IMR-90 (cell line): ENCODE results near the gene MEF2A. TPM values are rescaled to one million over a fixed set of nuclear protein-coding genes. Genes with fewer than 3 reads are reported as not detected.

ENCODE experiments used
- ATAC-seq: fragments of 200-7000 bp; cut with Tn5 transposase; 2 replicates; pipeline ENCODE4 v1.9.1; 2020; ENCODE audit warnings: low read depth, mild to moderate bottlenecking, moderate library complexity
- BruUV-seq: library from RNA; stranded (reverse); fragments of 400-500 nt; replicated peaks from 2 replicates; lab custom pipeline; 2021; lab: Mats Ljungman, UMichigan
- CTCF ChIA-PET: fragments of 300-600 bp; formaldehyde crosslinking; extraction: SDS; loops from one replicate; lab custom pipeline; 2021; ENCODE audit warnings: antibody characterized with exemption; lab: Yijun Ruan, JAX
- POLR2A ChIA-PET: fragments of 300-600 bp; sonication (Branson Sonifier 250); formaldehyde crosslinking; loops from one replicate; lab custom pipeline; 2022; ENCODE audit warnings: antibody characterized with exemption; ENCODE audit not compliant: unreplicated experiment; lab: Charles Lee
- DNase-seq: peaks from one replicate; pipeline ENCODE4 v3.0.0; 2013
- H2AFZ ChIP-seq: replicated peaks from 2 replicates; pipeline ENCODE3; 2013; ENCODE audit warnings: low read length, mild to moderate bottlenecking; ENCODE audit not compliant: poor library complexity
- H2AK5ac ChIP-seq: 2 replicates; pipeline ENCODE4 v1.6.1; 2013; ENCODE audit warnings: low read depth, low read length, inconsistent platforms
- H2AK9ac ChIP-seq: replicated peaks from 2 replicates; pipeline ENCODE3; 2013; ENCODE audit warnings: mild to moderate bottlenecking, low read depth, low read length, moderate library complexity; ENCODE audit not compliant: poor library complexity
- H2BK120ac ChIP-seq: 2 replicates; pipeline ENCODE4 v1.6.1; 2013; ENCODE audit warnings: low read depth, low read length, inconsistent platforms
- H2BK15ac ChIP-seq: 3 replicates; pipeline ENCODE4 v1.6.1; 2013; ENCODE audit warnings: low read depth, low read length, inconsistent platforms
- H2BK20ac ChIP-seq: 2 replicates; pipeline ENCODE4 v1.6.1; 2013; ENCODE audit warnings: low read depth, mild to moderate bottlenecking, inconsistent platforms, low read length, moderate library complexity
- H2BK5ac ChIP-seq: 2 replicates; pipeline ENCODE4 v1.6.1; 2013; ENCODE audit warnings: mild to moderate bottlenecking, low read depth, low read length, inconsistent platforms; ENCODE audit not compliant: poor library complexity, severe bottlenecking
- H3K14ac ChIP-seq: replicated peaks from 2 replicates; pipeline ENCODE4 v1.6.1; 2013; ENCODE audit warnings: low read depth, low read length, inconsistent platforms
- H3K18ac ChIP-seq: 2 replicates; pipeline ENCODE4 v1.6.1; 2013; ENCODE audit warnings: low read depth, low read length, control low read depth
- H3K23ac ChIP-seq: 2 replicates; pipeline ENCODE4 v1.6.1; 2013; ENCODE audit warnings: low read depth, low read length, inconsistent platforms
- H3K27ac ChIP-seq: 2 replicates; pipeline ENCODE4 v1.5.1; 2013; ENCODE audit warnings: mild to moderate bottlenecking, control low read depth, low read length; ENCODE audit not compliant: insufficient read depth
- H3K27me3 ChIP-seq: 2 replicates; pipeline ENCODE4 v1.6.1; 2013; ENCODE audit warnings: low read length; ENCODE audit not compliant: control insufficient read depth, insufficient read depth
- H3K36me3 ChIP-seq: 2 replicates; pipeline ENCODE4 v1.6.1; 2013; ENCODE audit warnings: low read length, mixed read lengths; ENCODE audit not compliant: control insufficient read depth, insufficient read depth
- H3K4ac ChIP-seq: 2 replicates; pipeline ENCODE4 v1.6.1; 2013; ENCODE audit warnings: low read depth, low read length, inconsistent platforms
- H3K4me1 ChIP-seq: 2 replicates; pipeline ENCODE4 v1.6.1; 2013; ENCODE audit warnings: low read length, mixed read lengths; ENCODE audit not compliant: control insufficient read depth, insufficient read depth
- H3K4me2 ChIP-seq: 2 replicates; pipeline ENCODE4 v1.6.1; 2013; ENCODE audit warnings: low read depth, mild to moderate bottlenecking, control low read depth, low read length, moderate library complexity
- H3K4me3 ChIP-seq: 2 replicates; pipeline ENCODE4 v1.5.1; 2013; ENCODE audit warnings: low read depth, mild to moderate bottlenecking, control low read depth, low read length, moderate library complexity; ENCODE audit not compliant: insufficient read depth
- H3K56ac ChIP-seq: 2 replicates; pipeline ENCODE4 v1.6.1; 2013; ENCODE audit warnings: low read length, inconsistent platforms; ENCODE audit not compliant: insufficient read depth; ENCODE audit errors: extremely low read depth
- H3K79me1 ChIP-seq, 2 experiments: 2 replicates each; pipeline ENCODE4 v1.6.1; 2013; ENCODE audit warnings: low read length in 2 of 2, inconsistent platforms in 1 of 2, low read depth in 1 of 2
- H3K9ac ChIP-seq: 2 replicates; pipeline ENCODE4 v1.6.1; 2013; ENCODE audit warnings: low read depth, low read length, control low read depth
- H3K9me1 ChIP-seq: 2 replicates; pipeline ENCODE4 v1.6.1; 2013; ENCODE audit warnings: low read length, inconsistent platforms; ENCODE audit not compliant: insufficient read depth
- H3K9me3 ChIP-seq: 2 replicates; pipeline ENCODE4 v1.6.1; 2013; ENCODE audit warnings: low read length; ENCODE audit not compliant: control insufficient read depth, insufficient read depth
- H4K20me1 ChIP-seq: 2 replicates; pipeline ENCODE4 v1.6.1; 2013; ENCODE audit warnings: low read length, inconsistent platforms; ENCODE audit not compliant: insufficient read depth
- H4K5ac ChIP-seq: 2 replicates; pipeline ENCODE4 v1.6.1; 2013; ENCODE audit warnings: mild to moderate bottlenecking, low read depth, low read length, control low read depth
- H4K8ac ChIP-seq, 2 experiments: 2 replicates each; pipeline ENCODE4 v1.6.1; 2013; ENCODE audit warnings: low read depth in 2 of 2, low read length in 2 of 2, control low read depth in 1 of 2, inconsistent platforms in 1 of 2
- H4K91ac ChIP-seq: 2 replicates; pipeline ENCODE4 v1.6.1; 2013; ENCODE audit warnings: low read depth, low read length, inconsistent platforms; ENCODE audit not compliant: insufficient read depth
- BHLHE40 ChIP-seq: fragments of 150-350 bp; IDR thresholded peaks from 2 replicates; pipeline ENCODE4 v1.6.1; 2016; ENCODE audit warnings: mild to moderate bottlenecking, low read depth, low read length
- CTCF ChIP-seq: conservative IDR thresholded peaks from 2 replicates; pipeline ENCODE4 v1.5.1; 2012; ENCODE audit warnings: mild to moderate bottlenecking, low read depth, low read length, improper control_type of control experiment
- FOS ChIP-seq: fragments of 150-350 bp; IDR thresholded peaks from 2 replicates; pipeline ENCODE4 v1.6.1; 2016; ENCODE audit warnings: low read depth, low read length
- MAFK ChIP-seq: IDR thresholded peaks from 2 replicates; pipeline ENCODE4 v1.6.1; 2012; ENCODE audit warnings: low read depth, low read length, improper control_type of control experiment
- MXI1 ChIP-seq: IDR thresholded peaks from 2 replicates; pipeline ENCODE4 v1.6.1; 2012; ENCODE audit warnings: low read depth, mild to moderate bottlenecking, low read length, moderate library complexity, borderline replicate concordance
- RAD21 ChIP-seq: IDR thresholded peaks from 2 replicates; pipeline ENCODE4 v1.6.1; 2012; ENCODE audit warnings: low read length, improper control_type of control experiment
- RCOR1 ChIP-seq: IDR thresholded peaks from 2 replicates; pipeline ENCODE4 v1.6.1; 2012; ENCODE audit warnings: mild to moderate bottlenecking, low read length, improper control_type of control experiment; ENCODE audit not compliant: insufficient replicate concordance
- RFX5 ChIP-seq: IDR thresholded peaks from 2 replicates; pipeline ENCODE4 v1.8.0; 2012; ENCODE audit warnings: low read depth, mild to moderate bottlenecking, low read length, moderate library complexity
- SMC3 ChIP-seq: fragments of 150-350 bp; IDR thresholded peaks from 2 replicates; pipeline ENCODE4 v1.6.1; 2016; ENCODE audit warnings: low read depth, mild to moderate bottlenecking, antibody characterized with exemption, low read length, moderate library complexity
- USF2 ChIP-seq: fragments of 150-350 bp; IDR thresholded peaks from 2 replicates; pipeline ENCODE4 v1.6.1; 2017; ENCODE audit warnings: mild to moderate bottlenecking, antibody characterized with exemption, low read length, low read depth
- WGBS, 2 experiments: methylation state at CpG; one replicate each; pipeline versions ENCODE4 v1.1.5 to v1.1.7; 2013; ENCODE audit warnings: missing lambda C conversion rate in 2 of 2; ENCODE audit not compliant: insufficient read length in 1 of 2; ENCODE audit errors: extremely low coverage in 2 of 2; 5-methylcytosine and 5-hydroxymethylcytosine counted together
- dilution Hi-C: fragments of 300-500 bp; cut with HindIII; formaldehyde crosslinking; loops from one replicate; pipeline ENCODE4 v1.14.3; 2018; ENCODE audit warnings: low sequenced_read_pairs; ENCODE audit not compliant: unreplicated experiment
- in situ Hi-C: fragments of 300-500 bp; cut with MboI; formaldehyde crosslinking; loops from 3 replicates; pipeline ENCODE4 v1.14.3; 2019; ENCODE audit warnings: low sequenced_read_pairs, inconsistent platforms, mixed read lengths
- intact Hi-C: fragments of 100-400 bp; cut with micrococcal nuclease; formaldehyde crosslinking; loops from 2 replicates; pipeline ENCODE4 v1.10.0; 2022
- polyA plus RNA-seq, 3 experiments: library from polyadenylated mRNA; depleted of rRNA; stranded (reverse); fragments of >200 nt; gene quantifications; 2 replicates each; pipeline ENCODE4 v1.2.3, GENCODE V29; 2012; ENCODE audit warnings: low replicate concordance in 1 of 3
- total RNA-seq: library from RNA; depleted of rRNA; stranded (reverse); fragments of >200 nt; gene quantifications from 2 replicates; pipeline ENCODE4 v1.2.3, GENCODE V29; 2012

The MEF2A gene
- total and polyA plus RNA-seq, 2 of the 4 experiments (the other 2 are of a cell fraction): 16.1 to 16.7 TPM

- intact Hi-C loops (no loop called here), dilution Hi-C loops (no loop called here), in situ Hi-C loops (no loop called here)
- no peak overlapping the region for H2BK20ac ChIP-seq
- ChIA-PET CTCF (no interaction called here), POLR2A (no interaction called here)
- DNase-seq (no peak), ATAC-seq (no peak)
- no peak overlapping the region for H3K56ac ChIP-seq
- BruUV-seq: no TSS peak
- H3K4me3 ChIP-seq: no peak overlapping the region
- no peak overlapping the region for H2BK5ac ChIP-seq
- H3K9me1 ChIP-seq: no peaks in the 10 kb centered on the region
- H3K9me3 ChIP-seq: no peaks in the 10 kb centered on the region
- peaks cover 6% of the 10 kb centered on the region; the same call in 1 of the 2 replicates for H3K4me1 ChIP-seq
- no peak for TF ChIP-seq SMC3
- TF ChIP-seq RFX5: no peak
- TF ChIP-seq USF2: no peak
- TF ChIP-seq MAFK: no peak
- TF ChIP-seq FOS: no peak
- no peak for TF ChIP-seq RAD21
- no peak for TF ChIP-seq BHLHE40
- TF ChIP-seq MXI1: no peak
- no peak for TF ChIP-seq RCOR1
- no peak for TF ChIP-seq CTCF
- no CpG with 5 or more reads among the region's 2 CpGs for WGBS, 2 experiments
- no peak overlapping the region for H3K18ac ChIP-seq
- no peak overlapping the region for H4K8ac ChIP-seq
- H3K27me3 ChIP-seq: no peaks in the 10 kb centered on the region
- no peak overlapping the region for H3K4ac ChIP-seq
- H3K36me3 ChIP-seq: 0 out of 2 replicates have a peak, but pooled peaks cover 2% of the 10 kb centered on the region
- H3K14ac ChIP-seq: no peak overlapping the region
- no peak overlapping the region for H2BK120ac ChIP-seq
- H2AFZ ChIP-seq: no peak overlapping the region
- no peak overlapping the region for H2AK5ac ChIP-seq
- H4K20me1 ChIP-seq: no peaks in the 10 kb centered on the region
- no peak overlapping the region for H4K5ac ChIP-seq
- H3K79me1 ChIP-seq: peaks cover 7 to 15% of the 10 kb centered on the region in 2 experiments; a peak in 2 of 4 replicates
- no peak overlapping the region for H2AK9ac ChIP-seq
- H3K4me2 ChIP-seq: no peak overlapping the region
- H3K9ac ChIP-seq: no peak overlapping the region
- no peak overlapping the region for H3K27ac ChIP-seq
- no peak overlapping the region for H2BK15ac ChIP-seq
- H4K91ac ChIP-seq: no peak overlapping the region
- H3K23ac ChIP-seq: no peak overlapping the region
Observed at GRCh38 chr15:99657996-99658395, 92.2 kb downstream of the MEF2A start.
